Epithelial cell of esophagus (primary cell): Measurements from ENCODE around the gene MSH3.
"Not testable (repeated sequence)": the region's sequence is repeated elsewhere in the genome, so short reads cannot be mapped to it uniquely, and the experiment has no call there.

Experiments
- DNase-seq: peaks from one replicate; pipeline ENCODE4 v3.0.0; 2010; ENCODE audit warnings: low read depth
- H3K4me3 ChIP-seq: 2 replicates; pipeline ENCODE4 v1.5.1; 2011; ENCODE audit warnings: mild to moderate bottlenecking, low read length, control low read depth
- TF ChIP-seq, protein P1 (sequence below): IDR thresholded peaks from 2 replicates; pipeline ENCODE4 v1.5.1; 2011; ENCODE audit warnings: low read depth, mild to moderate bottlenecking, low read length, control low read depth, inconsistent platforms; ENCODE audit not compliant: insufficient read depth; ENCODE audit errors: missing control alignments

MSH3 gene

DNA sequence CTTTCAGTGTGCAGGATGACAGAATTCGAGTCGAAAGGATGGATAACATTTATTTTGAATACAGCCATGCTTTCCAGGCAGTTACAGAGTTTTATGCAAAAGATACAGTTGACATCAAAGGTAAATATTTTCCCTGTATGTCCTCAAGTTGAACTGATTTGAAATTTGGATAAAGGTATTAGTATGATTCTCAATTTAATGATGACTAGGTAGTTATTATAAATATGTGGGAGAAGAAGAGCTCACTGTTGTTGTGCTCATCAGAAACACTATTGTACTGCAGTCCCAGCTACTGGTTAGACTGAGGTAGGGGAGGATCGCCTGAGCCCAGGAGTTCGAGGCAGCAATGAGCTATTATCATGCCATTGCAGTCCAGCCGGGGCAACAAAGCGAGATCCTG lies 71.0 kb downstream of the MSH3 start:
- TF ChIP-seq, protein P1, sequence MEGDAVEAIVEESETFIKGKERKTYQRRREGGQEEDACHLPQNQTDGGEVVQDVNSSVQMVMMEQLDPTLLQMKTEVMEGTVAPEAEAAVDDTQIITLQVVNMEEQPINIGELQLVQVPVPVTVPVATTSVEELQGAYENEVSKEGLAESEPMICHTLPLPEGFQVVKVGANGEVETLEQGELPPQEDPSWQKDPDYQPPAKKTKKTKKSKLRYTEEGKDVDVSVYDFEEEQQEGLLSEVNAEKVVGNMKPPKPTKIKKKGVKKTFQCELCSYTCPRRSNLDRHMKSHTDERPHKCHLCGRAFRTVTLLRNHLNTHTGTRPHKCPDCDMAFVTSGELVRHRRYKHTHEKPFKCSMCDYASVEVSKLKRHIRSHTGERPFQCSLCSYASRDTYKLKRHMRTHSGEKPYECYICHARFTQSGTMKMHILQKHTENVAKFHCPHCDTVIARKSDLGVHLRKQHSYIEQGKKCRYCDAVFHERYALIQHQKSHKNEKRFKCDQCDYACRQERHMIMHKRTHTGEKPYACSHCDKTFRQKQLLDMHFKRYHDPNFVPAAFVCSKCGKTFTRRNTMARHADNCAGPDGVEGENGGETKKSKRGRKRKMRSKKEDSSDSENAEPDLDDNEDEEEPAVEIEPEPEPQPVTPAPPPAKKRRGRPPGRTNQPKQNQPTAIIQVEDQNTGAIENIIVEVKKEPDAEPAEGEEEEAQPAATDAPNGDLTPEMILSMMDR: no peak
- DNase-seq: no peak
- no peak overlapping the region for H3K4me3 ChIP-seq

DNA sequence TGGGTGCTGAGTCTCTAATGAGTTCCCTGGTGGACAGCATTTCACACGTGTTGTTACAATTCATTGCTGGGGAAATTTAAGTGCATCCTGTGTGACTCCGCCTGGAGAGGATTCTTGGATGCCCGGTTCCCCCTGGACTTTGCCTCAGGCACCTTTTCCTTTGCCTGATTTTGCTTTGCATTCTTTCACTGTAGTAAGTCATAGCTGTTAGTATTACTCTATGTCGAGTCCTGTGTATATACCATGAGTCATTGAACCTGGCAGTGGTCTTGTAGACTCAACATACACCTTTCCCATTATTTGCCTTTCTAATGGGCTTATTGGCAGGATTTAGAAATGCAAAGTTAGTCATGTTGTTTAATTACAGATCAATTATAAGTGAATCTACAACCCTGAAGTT lies 82.3 kb downstream of the MSH3 start:
- TF ChIP-seq, protein P1: no peak
- peak; percentile 89 for DNase-seq

DNA sequence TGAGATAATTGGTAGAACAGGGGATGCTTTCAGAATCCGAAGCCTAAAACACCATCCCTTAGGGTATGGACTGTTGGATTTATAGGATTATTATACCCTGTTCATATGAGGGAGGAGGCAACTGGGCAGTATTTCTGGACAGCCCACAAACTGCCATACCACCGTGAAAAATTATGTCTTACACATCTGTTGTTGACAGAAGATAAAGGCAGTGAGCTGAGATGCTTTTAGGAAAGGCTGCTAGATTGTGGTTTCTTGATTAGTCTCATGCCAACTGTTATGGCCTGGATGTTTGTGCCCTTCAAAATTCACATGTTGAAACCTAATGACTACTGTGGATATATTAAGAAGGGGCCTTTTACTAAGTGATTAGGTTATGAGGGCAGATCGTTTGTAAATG lies 84.0 kb downstream of the MSH3 start:
- no peak for DNase-seq
- TF ChIP-seq, protein P1: no peak
- no peak overlapping the region for H3K4me3 ChIP-seq

More for the DNA sequence above, 82.3 kb downstream of the MSH3 start:
- no peak overlapping the region for H3K4me3 ChIP-seq

DNA sequence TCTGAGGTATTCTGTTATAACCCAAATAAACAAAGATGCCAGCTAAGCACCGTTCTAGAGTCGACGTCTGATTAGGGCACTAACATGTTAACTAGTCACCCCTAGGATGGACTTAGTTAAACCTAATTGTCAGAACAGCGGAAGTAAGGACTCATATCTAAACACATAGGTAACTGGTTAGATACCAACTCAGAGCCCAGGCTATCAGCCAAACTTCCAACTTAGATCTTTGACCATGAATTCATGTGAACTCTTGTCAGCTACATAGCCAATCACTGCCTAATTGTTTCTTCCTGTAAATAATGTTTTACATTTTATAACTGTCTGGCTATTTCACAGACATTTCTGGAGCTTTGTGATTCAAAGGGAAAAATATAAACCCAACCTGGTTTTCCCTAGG lies 84.6 kb downstream of the MSH3 start:
- no peak overlapping the region for H3K4me3 ChIP-seq
- TF ChIP-seq, protein P1: no peak
- no peak for DNase-seq

DNA sequence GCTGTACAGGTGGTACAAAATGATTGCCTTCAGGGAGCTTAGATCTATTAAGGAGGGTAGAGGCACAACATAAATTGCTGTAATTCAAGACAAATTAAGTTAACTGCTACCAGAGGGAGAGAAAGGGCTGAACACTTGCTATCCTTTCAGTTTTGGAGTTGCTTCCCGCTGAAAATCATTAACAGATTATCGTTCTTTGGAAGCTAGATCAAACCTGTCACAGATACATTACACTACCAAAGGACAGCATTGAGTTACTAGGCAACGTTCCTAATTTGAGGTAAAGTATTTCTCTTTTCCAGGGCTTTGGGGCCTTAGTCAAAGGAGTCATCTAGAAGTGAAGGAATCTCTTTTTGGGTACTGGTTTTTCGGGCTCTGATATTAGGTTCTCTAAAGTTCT lies 85.0 kb downstream of the MSH3 start:
- H3K4me3 ChIP-seq: no peak overlapping the region
- DNase-seq: no peak
- TF ChIP-seq, protein P1: no peak

DNA sequence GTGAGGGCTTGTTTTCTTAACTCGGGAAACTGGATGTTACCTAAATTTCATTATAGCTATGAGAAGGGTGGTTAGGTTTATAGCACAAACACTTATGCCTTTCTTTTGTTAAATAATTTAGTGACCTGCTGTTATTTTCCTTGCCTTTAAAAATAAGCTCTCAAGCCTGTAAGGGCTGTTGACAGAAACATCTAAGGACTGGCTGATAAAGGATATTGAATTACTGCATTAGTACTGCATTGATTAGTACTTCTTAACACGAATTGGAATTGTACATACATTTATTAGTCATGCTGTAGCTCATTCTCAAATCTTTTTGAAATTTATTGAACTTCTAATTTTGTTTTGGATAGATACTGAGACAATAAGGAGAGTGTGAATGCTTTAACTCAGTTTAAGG lies 85.4 kb downstream of the MSH3 start:
- TF ChIP-seq, protein P1: no peak
- no peak overlapping the region for H3K4me3 ChIP-seq
- no peak for DNase-seq

DNA sequence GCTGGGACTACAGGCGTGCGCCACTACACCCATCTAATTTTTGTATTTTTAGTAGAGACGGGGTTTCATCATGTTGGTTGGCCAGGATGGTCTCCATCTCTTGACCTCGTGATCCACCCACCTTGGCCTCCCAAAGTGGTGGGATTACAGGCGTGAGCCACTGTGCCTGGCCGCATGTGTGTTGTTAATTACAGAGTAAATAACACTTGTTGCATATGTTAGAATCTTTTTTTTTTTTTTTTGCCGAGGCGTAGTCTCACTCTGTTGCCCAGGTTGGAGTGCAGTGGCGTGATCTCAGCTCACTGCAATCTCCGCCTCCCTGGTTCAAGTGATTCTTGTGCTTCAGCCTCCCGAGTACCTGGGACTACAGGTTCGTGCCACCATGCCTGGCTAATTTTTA lies 86.0 kb downstream of the MSH3 start:
- not testable (repeated sequence) for DNase-seq, H3K4me3 ChIP-seq

DNA sequence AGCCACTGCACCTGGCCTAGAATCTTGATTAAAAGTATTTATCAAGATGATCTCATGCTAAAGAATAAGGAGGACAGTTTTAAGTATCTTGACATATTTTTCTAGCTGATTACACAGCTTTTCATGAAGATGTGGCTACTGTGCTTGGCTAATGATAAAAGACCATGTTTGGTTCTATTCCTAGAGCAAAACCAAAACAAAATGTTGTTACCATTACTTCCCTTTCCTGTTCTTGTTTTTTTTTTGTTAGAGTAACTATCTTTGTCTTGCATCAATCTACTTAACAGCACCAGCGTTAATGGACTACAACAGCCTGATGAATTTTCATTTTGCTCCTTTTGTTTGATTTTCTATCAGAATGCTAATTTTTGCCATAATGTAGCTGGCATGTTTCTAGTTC lies 86.5 kb downstream of the MSH3 start:
- H3K4me3 ChIP-seq: no peak overlapping the region
- TF ChIP-seq, protein P1: no peak
- no peak for DNase-seq
